ENCODE data around the gene ADGRD2. TPM values are rescaled to one million over a fixed set of nuclear protein-coding genes. Genes with fewer than 3 reads are reported as not detected.

ADGRD2 gene
- total RNA-seq, 1 experiment from 2014 or later = not detected

- no peak overlapping the region for H3K9ac ChIP-seq (ENCODE audit: low read length)
- no peaks in the 10 kb centered on the region for H3K9me3 ChIP-seq (ENCODE audit: low read length)
- H3K4me1 ChIP-seq (ENCODE audit: low read length) = peaks cover 13% of the 10 kb centered on the region
- no peak overlapping the region for H3K27ac ChIP-seq (ENCODE audit: low read length)
- H3K4me3 ChIP-seq (ENCODE audit: low read length) = no peak overlapping the region
- H3K27me3 ChIP-seq (ENCODE audit: low read length) = no peaks in the 10 kb centered on the region
- H2AFZ ChIP-seq (ENCODE audit: low read length) = no peak overlapping the region
- no peaks in the 10 kb centered on the region; the same call in 1 of the 2 replicates for H4K20me1 ChIP-seq (ENCODE audit: insufficient read depth, low read depth, low read length)
- no peaks in the 10 kb centered on the region for H3K9me2 ChIP-seq (replicated peaks; ENCODE audit: insufficient read depth, low read length)
- DNase-seq = no peak
- H3K79me2 ChIP-seq (ENCODE audit: low read length) = no peaks in the 10 kb centered on the region
- H3K36me3 ChIP-seq (ENCODE audit: insufficient read depth, low read length) = no peaks in the 10 kb centered on the region
- H3K4me2 ChIP-seq (ENCODE audit: low read depth, low read length, poor library complexity, severe bottlenecking) = no peak overlapping the region
Observed at GRCh38 chr9:124475158-124475867, 25.1 kb downstream of the ADGRD2 start.

- Histone ChIP-seq H3K9me2 (replicated peaks; ENCODE audit: insufficient read depth, low read length) (no peaks in the 10 kb centered on the region), H3K4me3 (ENCODE audit: low read length) (no peak overlapping the region), H3K79me2 (ENCODE audit: low read length) (no peaks in the 10 kb centered on the region), H3K9ac (ENCODE audit: low read length) (no peak overlapping the region), H3K36me3 (ENCODE audit: insufficient read depth, low read length) (no peaks in the 10 kb centered on the region), H3K9me3 (ENCODE audit: low read length) (no peaks in the 10 kb centered on the region), H2AFZ (ENCODE audit: low read length) (no peak overlapping the region), H3K4me1 (ENCODE audit: low read length) (peaks cover 15% of the 10 kb centered on the region), H3K4me2 (ENCODE audit: low read depth, low read length, poor library complexity, severe bottlenecking) (no peak overlapping the region), H4K20me1 (ENCODE audit: insufficient read depth, low read depth, low read length) (no peaks in the 10 kb centered on the region; the same call in 1 of the 2 replicates), H3K27me3 (ENCODE audit: low read length) (no peaks in the 10 kb centered on the region), H3K27ac (ENCODE audit: low read length) (no peak overlapping the region)
- no peak for DNase-seq
Observed at GRCh38 chr9:124475868-124476690, 25.8 kb downstream of the ADGRD2 start.

- Histone ChIP-seq H4K20me1 (ENCODE audit: insufficient read depth, low read depth, low read length) (no peaks in the 10 kb centered on the region; the same call in 1 of the 2 replicates), H3K79me2 (ENCODE audit: low read length) (no peaks in the 10 kb centered on the region), H3K27ac (ENCODE audit: low read length) (no peak overlapping the region), H2AFZ (ENCODE audit: low read length) (no peak overlapping the region), H3K4me3 (ENCODE audit: low read length) (no peak overlapping the region), H3K4me1 (ENCODE audit: low read length) (peaks cover 15% of the 10 kb centered on the region), H3K27me3 (ENCODE audit: low read length) (no peaks in the 10 kb centered on the region), H3K9me3 (ENCODE audit: low read length) (no peaks in the 10 kb centered on the region), H3K4me2 (ENCODE audit: low read depth, low read length, poor library complexity, severe bottlenecking) (no peak overlapping the region), H3K9me2 (replicated peaks; ENCODE audit: insufficient read depth, low read length) (no peaks in the 10 kb centered on the region), H3K36me3 (ENCODE audit: insufficient read depth, low read length) (no peaks in the 10 kb centered on the region), H3K9ac (ENCODE audit: low read length) (no peak overlapping the region)
- no peak for DNase-seq
Observed at GRCh38 chr9:124477211-124477647, 27.0 kb downstream of the ADGRD2 start.

GRCh38 chr9:124477648-124478285 lies 27.5 kb downstream of the ADGRD2 start:
- Histone ChIP-seq H2AFZ (ENCODE audit: low read length) (no peak overlapping the region), H3K36me3 (ENCODE audit: insufficient read depth, low read length) (no peaks in the 10 kb centered on the region), H3K4me1 (ENCODE audit: low read length) (peaks cover 15% of the 10 kb centered on the region), H3K9ac (ENCODE audit: low read length) (no peak overlapping the region), H3K27me3 (ENCODE audit: low read length) (no peaks in the 10 kb centered on the region), H3K9me3 (ENCODE audit: low read length) (no peaks in the 10 kb centered on the region), H3K4me2 (ENCODE audit: low read depth, low read length, poor library complexity, severe bottlenecking) (no peak overlapping the region), H3K9me2 (replicated peaks; ENCODE audit: insufficient read depth, low read length) (no peaks in the 10 kb centered on the region), H4K20me1 (ENCODE audit: insufficient read depth, low read depth, low read length) (no peaks in the 10 kb centered on the region; the same call in 1 of the 2 replicates), H3K79me2 (ENCODE audit: low read length) (no peaks in the 10 kb centered on the region), H3K27ac (ENCODE audit: low read length) (no peak overlapping the region), H3K4me3 (ENCODE audit: low read length) (no peak overlapping the region)
- no peak for DNase-seq

GRCh38 chr9:124478354-124478753 lies 28.1 kb downstream of the ADGRD2 start:
- no peaks in the 10 kb centered on the region for H3K36me3 ChIP-seq (ENCODE audit: insufficient read depth, low read length)
- H2AFZ ChIP-seq (ENCODE audit: low read length) = no peak overlapping the region
- H3K4me2 ChIP-seq (ENCODE audit: low read depth, low read length, poor library complexity, severe bottlenecking) = no peak overlapping the region

GRCh38 chr9:124479371-124479770 lies 29.1 kb downstream of the ADGRD2 start:
- Histone ChIP-seq H3K79me2 (ENCODE audit: low read length) (no peaks in the 10 kb centered on the region), H3K36me3 (ENCODE audit: insufficient read depth, low read length) (no peaks in the 10 kb centered on the region), H3K4me3 (ENCODE audit: low read length) (no peak overlapping the region), H3K27me3 (ENCODE audit: low read length) (no peaks in the 10 kb centered on the region), H3K9ac (ENCODE audit: low read length) (no peak overlapping the region), H3K9me2 (replicated peaks; ENCODE audit: insufficient read depth, low read length) (no peaks in the 10 kb centered on the region), H3K9me3 (ENCODE audit: low read length) (no peaks in the 10 kb centered on the region), H3K4me1 (ENCODE audit: low read length) (peaks cover 15% of the 10 kb centered on the region), H3K27ac (ENCODE audit: low read length) (no peak overlapping the region), H2AFZ (ENCODE audit: low read length) (no peak overlapping the region), H4K20me1 (ENCODE audit: insufficient read depth, low read depth, low read length) (no peaks in the 10 kb centered on the region; the same call in 1 of the 2 replicates), H3K4me2 (ENCODE audit: low read depth, low read length, poor library complexity, severe bottlenecking) (no peak overlapping the region)
- DNase-seq = no peak

More at GRCh38 chr9:124478354-124478753, 28.1 kb downstream of the ADGRD2 start:
- Histone ChIP-seq H4K20me1 (ENCODE audit: insufficient read depth, low read depth, low read length) (no peaks in the 10 kb centered on the region; the same call in 1 of the 2 replicates), H3K27ac (ENCODE audit: low read length) (no peak overlapping the region), H3K4me1 (ENCODE audit: low read length) (peaks cover 15% of the 10 kb centered on the region), H3K9me3 (ENCODE audit: low read length) (no peaks in the 10 kb centered on the region), H3K9me2 (replicated peaks; ENCODE audit: insufficient read depth, low read length) (no peaks in the 10 kb centered on the region), H3K79me2 (ENCODE audit: low read length) (no peaks in the 10 kb centered on the region), H3K27me3 (ENCODE audit: low read length) (no peaks in the 10 kb centered on the region), H3K9ac (ENCODE audit: low read length) (no peak overlapping the region), H3K4me3 (ENCODE audit: low read length) (no peak overlapping the region)
- DNase-seq = no peak

GRCh38 chr9:124479947-124480620 lies 29.8 kb downstream of the ADGRD2 start:
- Histone ChIP-seq H3K4me3 (ENCODE audit: low read length) (no peak overlapping the region), H2AFZ (ENCODE audit: low read length) (peak overlapping the region; percentile 27; the same call in 1 of the 2 replicates), H3K27ac (ENCODE audit: low read length) (no peak overlapping the region)

More at GRCh38 chr9:124479947-124480620, 29.8 kb downstream of the ADGRD2 start:
- DNase-seq = no peak
- H3K79me2 ChIP-seq (ENCODE audit: low read length) = no peaks in the 10 kb centered on the region
- no peaks in the 10 kb centered on the region for H3K9me2 ChIP-seq (replicated peaks; ENCODE audit: insufficient read depth, low read length)
- H3K9me3 ChIP-seq (ENCODE audit: low read length) = no peaks in the 10 kb centered on the region
- no peak overlapping the region for H3K9ac ChIP-seq (ENCODE audit: low read length)
- no peak overlapping the region for H3K4me2 ChIP-seq (ENCODE audit: low read depth, low read length, poor library complexity, severe bottlenecking)
- no peaks in the 10 kb centered on the region; the same call in 1 of the 2 replicates for H4K20me1 ChIP-seq (ENCODE audit: insufficient read depth, low read depth, low read length)
- H3K27me3 ChIP-seq (ENCODE audit: low read length) = no peaks in the 10 kb centered on the region
- H3K4me1 ChIP-seq (ENCODE audit: low read length) = peaks cover 15% of the 10 kb centered on the region
- H3K36me3 ChIP-seq (ENCODE audit: insufficient read depth, low read length) = no peaks in the 10 kb centered on the region

Measured in Karpas-422 (cell line).